Kasumi-1 (cell line): ENCODE data around the gene ACRBP.

Experiments
- DNase-seq, 2 experiments: peaks; one replicate each; lab custom pipeline; 2025; lab: John Stamatoyannopoulos, UW

Gene ACRBP

GRCh38 chr12:6646276-6647082 lies 753 bp downstream of the ACRBP start:
- DNase-seq = no peak

GRCh38 chr12:6644903-6645302 lies 2.3 kb downstream of the ACRBP start:
- DNase-seq = no peak

GRCh38 chr12:6644257-6644596 lies 3.0 kb downstream of the ACRBP start:
- DNase-seq = peak; percentile 42 to 53

- DNase-seq = no peak
Observed at GRCh38 chr12:6643569-6644256, 3.5 kb downstream of the ACRBP start.

GRCh38 chr12:6641131-6641530 lies 6.1 kb downstream of the ACRBP start:
- DNase-seq = no peak

GRCh38 chr12:6640497-6640896 lies 6.7 kb downstream of the ACRBP start:
- no peak for DNase-seq

- no peak for DNase-seq
Observed at GRCh38 chr12:6639151-6639801, 8.0 kb downstream of the ACRBP start.

GRCh38 chr12:6638305-6638704 lies 8.9 kb downstream of the ACRBP start:
- DNase-seq = peak; percentile 52 to 55

- no peak for DNase-seq
Observed at GRCh38 chr12:6635856-6636531, 11.2 kb downstream of the ACRBP start, which contains the start of gene LPAR5. Gene LPAR5, minus strand, starts transcription at chr12:6635959. Its CDS starts 14,711 bp downstream, at chr12:6621248.

GRCh38 chr12:6635375-6635855 lies 11.8 kb downstream of the ACRBP start:
- DNase-seq = no peak

GRCh38 chr12:6632026-6632983 lies 14.9 kb downstream of the ACRBP start:
- DNase-seq = peak; percentile 43 to 65

GRCh38 chr12:6631549-6631961 lies 15.7 kb downstream of the ACRBP start:
- no peak for DNase-seq

GRCh38 chr12:6630736-6631135 lies 16.5 kb downstream of the ACRBP start:
- DNase-seq = no peak

GRCh38 chr12:6627616-6628015 lies 19.6 kb downstream of the ACRBP start:
- DNase-seq = no peak

GRCh38 chr12:6626654-6627283 lies 20.5 kb downstream of the ACRBP start:
- peak; percentile 33 to 41 for DNase-seq

GRCh38 chr12:6620885-6621274 lies 26.4 kb downstream of the ACRBP start:
- no peak for DNase-seq

GRCh38 chr12:6620137-6620884 lies 26.9 kb downstream of the ACRBP start:
- DNase-seq = no peak

GRCh38 chr12:6618483-6619225 lies 28.6 kb downstream of the ACRBP start:
- peak; percentile 25 to 29 for DNase-seq

GRCh38 chr12:6615802-6616201 lies 31.4 kb downstream of the ACRBP start:
- DNase-seq = no peak
